Naive thymus-derived CD8-positive, alpha-beta T cell (primary cell): Measurements from ENCODE around the gene AVPI1. TPM values are rescaled to one million over a fixed set of nuclear protein-coding genes. Genes with fewer than 3 reads are reported as not detected.
A peak's percentile ranks its signal among the peaks of the same experiment; 100 is the strongest.
"Not testable (repeated sequence)": the region's sequence is repeated elsewhere in the genome, so short reads cannot be mapped to it uniquely, and the experiment has no call there.

Source experiments
- ATAC-seq, 2 donors: fragments of 150-1000 bp; cut with Tn5 transposase in 1 of 2; sonication (Bioruptor Pico), chemical (Tn5 transposase) in 1 of 2; 1 replicate in 1 of 2; 2 replicates in 1 of 2; pipeline ENCODE4 v1.10.0; 2021; ENCODE audit warnings: mild to moderate bottlenecking in 2 of 2, moderate library complexity in 2 of 2
- POLR2A ChIA-PET: fragments of 350-600 bp; sonication (Branson Sonifier 250); formaldehyde crosslinking; loops from one replicate; lab custom pipeline; 2021; ENCODE audit warnings: antibody characterized with exemption; lab: Charles Lee
- DNase-seq, 10 donors: peaks; one replicate each; pipeline versions ENCODE4 v3.0.0 to v3.0.0-alpha.2; 2020 to 2022
- H3K27ac Mint-ChIP-seq, 10 donors: one replicate each; pipeline ENCODE4 v1.8.0; 2020 to 2022; ENCODE audit warnings: mild to moderate bottlenecking in 10 of 10, mixed read lengths in 10 of 10, moderate library complexity in 4 of 10, inconsistent platforms in 1 of 10
- H3K27me3 Mint-ChIP-seq, 5 donors: one replicate each; pipeline ENCODE4 v1.8.0; 2021 to 2022; ENCODE audit warnings: mixed read lengths in 5 of 5
- H3K36me3 Mint-ChIP-seq, 3 donors: one replicate each; pipeline ENCODE4 v1.8.0; 2020 to 2022; ENCODE audit warnings: mixed read lengths in 3 of 3, mild to moderate bottlenecking in 2 of 3, inconsistent platforms in 1 of 3
- H3K4me1 Mint-ChIP-seq, 4 donors: one replicate each; pipeline ENCODE4 v1.8.0; 2021 to 2022; ENCODE audit warnings: mixed read lengths in 4 of 4
- H3K4me3 Mint-ChIP-seq, 10 donors: one replicate each; pipeline ENCODE4 v1.8.0; 2020 to 2022; ENCODE audit warnings: mild to moderate bottlenecking in 10 of 10, mixed read lengths in 10 of 10, moderate library complexity in 6 of 10, inconsistent platforms in 1 of 10
- H3K9me3 Mint-ChIP-seq, 9 donors: one replicate each; pipeline ENCODE4 v1.8.0; 2020 to 2022; ENCODE audit warnings: mixed read lengths in 9 of 9, mild to moderate bottlenecking in 3 of 9, inconsistent platforms in 1 of 9, moderate library complexity in 1 of 9
- polyA plus RNA-seq, 3 donors: library from polyadenylated mRNA; unstranded; fragments of 300-500 nt; fragmentation: Illumina TruSeq; gene quantifications; one replicate each; pipeline ENCODE4 v1.2.3, GENCODE V29; 2021
- total RNA-seq, 8 experiments: library from RNA in 2 of 8; stranded (reverse) in 2 of 8; gene quantifications; one replicate each; pipeline ENCODE4 v1.2.3 and lab custom pipeline; 2021 to 2026

The AVPI1 gene
- total and polyA plus RNA-seq, 5 experiments from 2014 or later: 2.2 to 3.8 (median 3.1) TPM

- Mint-ChIP-seq H3K4me3 (peak overlapping the region in 1 of 10 donors; percentile 20), H3K36me3 (peaks cover 0 to 21% (median 12%) of the 10 kb centered on the region in 3 donors), H3K4me1 (peaks cover 17 to 53% (median 37%) of the 10 kb centered on the region in 4 donors), H3K27me3 (no peaks in the 10 kb centered on the region), H3K27ac (peak overlapping the region in 1 of 10 donors; percentile 43), H3K9me3 (no peaks in the 10 kb centered on the region)
- POLR2A ChIA-PET: no interaction called here
- ATAC-seq: no peak
- DNase-seq: no peak
These were observed 42.1 kb downstream of the AVPI1 start for GRCh38 chr10:97644936-97645335.

- ATAC-seq (no peak), DNase-seq (no peak)
- peaks cover 10 to 42% (median 29%) of the 10 kb centered on the region in 4 donors for H3K4me1 Mint-ChIP-seq
- peak overlapping the region in 1 of 10 donors; percentile 34 for H3K27ac Mint-ChIP-seq
- H3K4me3 Mint-ChIP-seq: peak overlapping the region in 7 of 10 donors; percentile 1 to 62 (median 14)
- H3K36me3 Mint-ChIP-seq: peaks cover 0 to 21% (median 12%) of the 10 kb centered on the region in 3 donors
- POLR2A ChIA-PET: no interaction called here
- H3K9me3 Mint-ChIP-seq: no peaks in the 10 kb centered on the region
- H3K27me3 Mint-ChIP-seq: no peaks in the 10 kb centered on the region
These were observed 43.5 kb downstream of the AVPI1 start for GRCh38 chr10:97643441-97643985.

GRCh38 chr10:97642471-97643159 is 44.4 kb downstream of the AVPI1 start:
- not testable (repeated sequence) for DNase-seq

GRCh38 chr10:97640868-97641811 is 45.9 kb downstream of the AVPI1 start:
- ATAC-seq: peak; percentile 8 to 16
- peaks cover 9 to 31% (median 24%) of the 10 kb centered on the region in 4 donors for H3K4me1 Mint-ChIP-seq
- no peaks in the 10 kb centered on the region for H3K9me3 Mint-ChIP-seq
- H3K27me3 Mint-ChIP-seq: no peaks in the 10 kb centered on the region
- H3K27ac Mint-ChIP-seq: peak overlapping the region; percentile 50 to 98 (median 90)
- DNase-seq: peak in 4 of 10 donors; percentile 5 to 23 (median 7)
- peak overlapping the region; percentile 72 to 98 (median 96) for H3K4me3 Mint-ChIP-seq
- POLR2A ChIA-PET: interaction anchor here (0.9 to 1.7 kb wide), 6 partner anchors 8 to 222 kb away, joined by 3 to 9 read pairs (median 4); partner anchors contain the start of genes AVPI1 and ZFYVE27
- H3K36me3 Mint-ChIP-seq: peaks cover 0 to 13% (median 8%) of the 10 kb centered on the region in 3 donors

More at GRCh38 chr10:97642471-97643159, 44.4 kb downstream of the AVPI1 start:
- peak overlapping the region in 3 of 10 donors; percentile 43 to 85 (median 83) for H3K27ac Mint-ChIP-seq
- POLR2A ChIA-PET: interaction anchor here (1.7 kb wide), 1 partner anchor 45 kb away, joined by 9 read pairs; the partner anchor contains the start of gene AVPI1
- ATAC-seq, H3K27me3 Mint-ChIP-seq, H3K9me3 Mint-ChIP-seq: not testable (repeated sequence)
- H3K4me1 Mint-ChIP-seq: peaks cover 9 to 37% (median 26%) of the 10 kb centered on the region in 4 donors
- H3K36me3 Mint-ChIP-seq: peaks cover 0 to 18% (median 12%) of the 10 kb centered on the region in 3 donors
- peak overlapping the region; percentile 53 to 98 (median 95) for H3K4me3 Mint-ChIP-seq

GRCh38 chr10:97640174-97640867 is 46.7 kb downstream of the AVPI1 start, which contains the start of gene PI4K2A:
Gene PI4K2A, plus strand, starts transcription at chr10:97640671. Its CDS starts 72 bp downstream, at chr10:97640743.
- DNase-seq (peak; percentile 94 to 99 (median 98)), ATAC-seq (peak; percentile 97)
- Mint-ChIP-seq H3K27ac (peak within 1 kb of the TSS; percentile 77 to 98 (median 90)), H3K4me1 (peaks cover 9 to 28% (median 23%) of the 10 kb centered on the region in 4 donors), H3K9me3 (no peaks in the 10 kb centered on the region), H3K27me3 (no peaks in the 10 kb centered on the region), H3K4me3 (peak within 1 kb of the TSS; percentile 72 to 98 (median 96)), H3K36me3 (peaks cover 0 to 10% (median 8%) of the 10 kb centered on the region in 3 donors)
- POLR2A ChIA-PET: interaction anchor here (0.5 to 1.7 kb wide), 3 partner anchors 8 to 47 kb away, joined by 3 to 5 read pairs (median 3); partner anchors contain the start of gene AVPI1

- H3K27ac Mint-ChIP-seq: peak overlapping the region in 4 of 10 donors; percentile 11 to 47 (median 40)
- H3K9me3 Mint-ChIP-seq, H3K36me3 Mint-ChIP-seq, POLR2A ChIA-PET, ATAC-seq, DNase-seq, H3K27me3 Mint-ChIP-seq, H3K4me3 Mint-ChIP-seq: not testable (repeated sequence)
- H3K4me1 Mint-ChIP-seq: peaks cover 9 to 28% (median 23%) of the 10 kb centered on the region in 4 donors
These were observed 48.0 kb downstream of the AVPI1 start for GRCh38 chr10:97639090-97639489.

- Mint-ChIP-seq H3K9me3 (no peaks in the 10 kb centered on the region), H3K4me3 (no peak overlapping the region), H3K4me1 (peaks cover 7 to 21% (median 18%) of the 10 kb centered on the region in 4 donors), H3K27ac (no peak overlapping the region), H3K36me3 (peaks cover 0 to 5% (median 2%) of the 10 kb centered on the region in 3 donors), H3K27me3 (peaks cover 0 to 4% (median 2%) of the 10 kb centered on the region in 5 donors)
- DNase-seq: no peak
- ATAC-seq: no peak
- POLR2A ChIA-PET: no interaction called here
These were observed 51.5 kb downstream of the AVPI1 start for GRCh38 chr10:97635577-97635976.

- POLR2A ChIA-PET: no interaction called here
- DNase-seq: peak in 1 of 10 donors; percentile 27
- Mint-ChIP-seq H3K36me3 (peaks cover 0 to 5% (median 2%) of the 10 kb centered on the region in 3 donors), H3K9me3 (no peaks in the 10 kb centered on the region), H3K27ac (peak overlapping the region; percentile 81 to 99 (median 93)), H3K4me1 (peaks cover 9 to 17% (median 16%) of the 10 kb centered on the region in 4 donors), H3K4me3 (peak overlapping the region; percentile 91 to 100 (median 98)), H3K27me3 (peaks cover 0 to 4% (median 2%) of the 10 kb centered on the region in 5 donors)
- ATAC-seq: no peak
These were observed 53.1 kb downstream of the AVPI1 start for GRCh38 chr10:97633921-97634320.

- Mint-ChIP-seq H3K36me3 (peaks cover 0 to 5% (median 2%) of the 10 kb centered on the region in 3 donors), H3K27ac (peak within 1 kb of the TSS; percentile 81 to 99 (median 93)), H3K9me3 (no peaks in the 10 kb centered on the region), H3K27me3 (peaks cover 0 to 4% (median 2%) of the 10 kb centered on the region in 5 donors), H3K4me1 (peaks cover 9 to 17% (median 16%) of the 10 kb centered on the region in 4 donors), H3K4me3 (peak within 1 kb of the TSS; percentile 91 to 100 (median 98))
- ATAC-seq (peak; percentile 98 to 100), DNase-seq (peak; percentile 84 to 97 (median 91))
- POLR2A ChIA-PET: no interaction called here
These were observed 53.8 kb downstream of the AVPI1 start, which contains the start of gene MORN4 for GRCh38 chr10:97632949-97633884. Gene MORN4, minus strand, starts transcription at chr10:97633500. Its CDS starts 13,847 bp downstream, at chr10:97619653.

GRCh38 chr10:97631098-97631497 is 55.9 kb downstream of the AVPI1 start:
- no peak for DNase-seq
- H3K4me3 Mint-ChIP-seq: no peak overlapping the region
- no peak overlapping the region for H3K27ac Mint-ChIP-seq
- H3K9me3 Mint-ChIP-seq: no peaks in the 10 kb centered on the region
- POLR2A ChIA-PET: no interaction called here
- peaks cover 9 to 17% (median 16%) of the 10 kb centered on the region in 4 donors for H3K4me1 Mint-ChIP-seq
- no peak for ATAC-seq
- peaks cover 0 to 5% (median 2%) of the 10 kb centered on the region in 3 donors for H3K36me3 Mint-ChIP-seq
- peaks cover 0 to 4% (median 2%) of the 10 kb centered on the region in 5 donors for H3K27me3 Mint-ChIP-seq
